HepG2 (cell line): ENCODE measurements around the gene KIF26B. TPM values are rescaled to one million over a fixed set of nuclear protein-coding genes. Genes with fewer than 3 reads are reported as not detected.

Experiments used
- ATAC-seq: fragments of 200-7000 bp; cut with Tn5 transposase; 3 replicates; pipeline ENCODE4 v1.9.1; 2020; ENCODE audit warnings: mild to moderate bottlenecking, moderate library complexity
- BruUV-seq: library from RNA; stranded (reverse); fragments of 400-500 nt; replicated peaks from 2 replicates; lab custom pipeline; 2021; lab: Mats Ljungman, UMichigan
- CTCF ChIA-PET: fragments of 300-600 bp; formaldehyde crosslinking; extraction: SDS; loops from one replicate; lab custom pipeline; 2021; ENCODE audit warnings: low total read pairs, inconsistent platforms, low intra/inter-chr PET ratio; lab: Yijun Ruan, JAX
- POLR2A ChIA-PET: fragments of 350-600 bp; sonication (Branson Sonifier 250); formaldehyde crosslinking; loops from one replicate; lab custom pipeline; 2020; ENCODE audit warnings: antibody characterized with exemption, inconsistent platforms; lab: Yijun Ruan, JAX
- DNase-seq: peaks from one replicate; pipeline ENCODE4 v3.0.0-alpha.2; 2015; ENCODE audit warnings: low spot score
- FAIRE-seq: peaks from 3 replicates; lab custom pipeline; 2011; peaks lifted over from hg19 to GRCh38; lab: Jason Lieb, UNC
- H2AFZ ChIP-seq: one replicate; pipeline ENCODE4 v1.6.1; 2011; ENCODE audit warnings: low read length, inconsistent platforms
- H3K27ac ChIP-seq: fragments of 300-600 bp; 3 replicates; pipeline ENCODE4 v1.8.0; 2011; ENCODE audit warnings: mixed run types, mild to moderate bottlenecking, mixed read lengths, low read length, inconsistent platforms; ENCODE audit not compliant: insufficient read depth; ENCODE audit errors: extremely low read length
- H3K27me3 ChIP-seq, 2 experiments: fragments of 200-600 bp in 1 of 2; 2 replicates in 1 of 2; 3 replicates in 1 of 2; pipeline versions ENCODE4 v1.6.0 to v1.8.0; 2011; ENCODE audit warnings: low read length in 2 of 2, mild to moderate bottlenecking in 2 of 2, moderate library complexity in 2 of 2, inconsistent platforms in 1 of 2; ENCODE audit not compliant: insufficient read depth in 2 of 2, control insufficient read depth in 1 of 2
- H3K36me3 ChIP-seq, 2 experiments: fragments of 200-600 bp in 1 of 2; replicated peaks in 1 of 2; 2 replicates in 1 of 2; 3 replicates in 1 of 2; pipeline versions ENCODE4 v1.5.1 to v1.8.0; 2011; ENCODE audit warnings: low read length in 2 of 2, inconsistent platforms in 1 of 2; ENCODE audit not compliant: insufficient read depth in 2 of 2, control insufficient read depth in 1 of 2
- H3K4me1 ChIP-seq: 2 replicates; pipeline ENCODE4 v1.5.1; 2012; ENCODE audit warnings: low read length, inconsistent platforms; ENCODE audit not compliant: insufficient read depth
- H3K4me2 ChIP-seq: 2 replicates; pipeline ENCODE4 v1.6.0; 2011; ENCODE audit warnings: low read depth, low read length, inconsistent platforms
- H3K4me3 ChIP-seq, 3 experiments: fragments of 200-600 bp in 1 of 3; sonication (generic), shearing (Covaris generic) in 1 of 3; replicated peaks in 1 of 3; 2 replicates each; pipeline ENCODE4 v1.5.1; 2011 to 2016; ENCODE audit warnings: low read length in 3 of 3, inconsistent platforms in 2 of 3, low read depth in 2 of 3, mild to moderate bottlenecking in 2 of 3, control low read depth in 1 of 3, mixed read lengths in 1 of 3; ENCODE audit not compliant: insufficient read depth in 1 of 3
- H3K79me2 ChIP-seq: one replicate; pipeline ENCODE4 v1.6.1; 2011; ENCODE audit warnings: low read length, inconsistent platforms; ENCODE audit not compliant: insufficient read depth
- H3K9ac ChIP-seq: 2 replicates; pipeline ENCODE4 v1.6.0; 2011; ENCODE audit warnings: mild to moderate bottlenecking, low read depth, low read length, inconsistent platforms; ENCODE audit not compliant: insufficient read depth
- H3K9me3 ChIP-seq: 2 replicates; pipeline ENCODE4 v1.5.1; 2012; ENCODE audit warnings: mild to moderate bottlenecking, low read length
- H4K20me1 ChIP-seq: 2 replicates; pipeline ENCODE4 v1.6.0; 2011; ENCODE audit warnings: inconsistent platforms, mild to moderate bottlenecking, low read length, moderate library complexity; ENCODE audit not compliant: insufficient read depth
- CREBL2 ChIP-seq: sonication (generic); formaldehyde crosslinking; IDR thresholded peaks from 2 replicates; pipeline ENCODE4 v1.8.1; 2023; ENCODE audit warnings: missing genetic modification reagents, mild to moderate bottlenecking, borderline replicate concordance
- CTCF ChIP-seq: sonication (generic); formaldehyde crosslinking; IDR thresholded peaks from 2 replicates; pipeline ENCODE4 v1.5.0; 2020; ENCODE audit warnings: mild to moderate bottlenecking, missing genetic modification reagents, moderate library complexity
- HNF4A ChIP-seq: sonication (generic); formaldehyde crosslinking; IDR thresholded peaks from 2 replicates; pipeline ENCODE4 v1.4.0; 2020; ENCODE audit warnings: missing genetic modification reagents
- NFE2L2 ChIP-seq: fragments of 150-350 bp; IDR thresholded peaks from 2 replicates; pipeline ENCODE4 v1.6.1; 2014; ENCODE audit warnings: low read length
- RAD21 ChIP-seq: fragments of 450-650 bp; formaldehyde crosslinking; IDR thresholded peaks from 2 replicates; pipeline ENCODE4 v1.5.0; 2020; ENCODE audit warnings: mild to moderate bottlenecking
- RBFOX2 ChIP-seq: fragments of 200-400 bp; formaldehyde crosslinking; IDR thresholded peaks from 2 replicates; pipeline ENCODE4 v1.6.1; 2017; ENCODE audit warnings: low read depth, mild to moderate bottlenecking, low read length
- RELA ChIP-seq: sonication (generic); formaldehyde crosslinking; IDR thresholded peaks from 2 replicates; pipeline ENCODE4 v1.4.0; 2020; ENCODE audit warnings: missing genetic modification reagents
- SMC3 ChIP-seq: IDR thresholded peaks from 2 replicates; pipeline ENCODE4 v1.6.1; 2011; ENCODE audit warnings: low read length, improper control_type of control experiment
- STAG1 ChIP-seq: sonication (generic); formaldehyde crosslinking; IDR thresholded peaks from 2 replicates; pipeline ENCODE4 v1.4.0; 2020; ENCODE audit warnings: missing genetic modification reagents
- ZNF543 ChIP-seq: sonication (generic); formaldehyde crosslinking; IDR thresholded peaks from 2 replicates; pipeline ENCODE4 v1.4.0; 2020; ENCODE audit warnings: mild to moderate bottlenecking, missing genetic modification reagents
- ZNF749 ChIP-seq: sonication (generic); formaldehyde crosslinking; IDR thresholded peaks from 2 replicates; pipeline ENCODE4 v1.8.0; 2022; ENCODE audit warnings: mild to moderate bottlenecking, missing genetic modification reagents, moderate library complexity, borderline replicate concordance
- ZNF781 ChIP-seq: sonication (generic); formaldehyde crosslinking; IDR thresholded peaks from 2 replicates; pipeline ENCODE4 v1.5.1; 2020; ENCODE audit warnings: borderline replicate concordance, mild to moderate bottlenecking, missing genetic modification reagents; ENCODE audit errors: not compliant biosample characterization
- ZSCAN22 ChIP-seq: sonication (generic); formaldehyde crosslinking; IDR thresholded peaks from 2 replicates; pipeline ENCODE4 v1.4.0; 2020; ENCODE audit warnings: mild to moderate bottlenecking, missing genetic modification reagents
- WGBS: methylation state at CpG from one replicate; pipeline ENCODE4 v1.1.6; 2017; ENCODE audit warnings: low lambda C conversion rate; 5-methylcytosine and 5-hydroxymethylcytosine counted together
- in situ Hi-C: cut with HindIII; loops from 2 replicates; pipeline ENCODE4 v1.10.0; 2017; ENCODE audit warnings: low pct_unique_long_range_greater_than_20kb; ENCODE audit not compliant: extremely low pct_ligation_motif_present
- intact Hi-C: fragments of 100-400 bp; cut with micrococcal nuclease; formaldehyde crosslinking; loops from one replicate; pipeline ENCODE4 v1.10.0; 2022; ENCODE audit not compliant: unreplicated experiment
- polyA plus RNA-seq, 8 experiments: library from polyadenylated mRNA; depleted of rRNA in 3 of 8; stranded (reverse) in 7 of 8; unstranded in 1 of 8; fragments of >200 nt; fragmentation: Illumina TruSeq in 4 of 8; extraction: Trizol in 4 of 8; gene quantifications; 2 replicates each; pipeline versions ENCODE4 v1.2.1 to v1.2.3, GENCODE V29; 2011 to 2016; ENCODE audit warnings: low read depth in 4 of 8, missing spikeins in 1 of 8, mixed read lengths in 1 of 8; ENCODE audit not compliant: insufficient read depth in 1 of 8
- total RNA-seq, 5 experiments: library from RNA; depleted of rRNA; stranded (reverse); fragments of >200 nt; fragmentation: Illumina TruSeq; extraction: Trizol; gene quantifications; 2 replicates each; pipeline ENCODE4 v1.2.3, GENCODE V29; 2016; ENCODE audit warnings: low read depth in 1 of 5

Gene KIF26B
- total and polyA plus RNA-seq, 2 of the 13 experiments (the other 11 are each of a cell fraction or from before 2014, with no cell fraction given): 0.08 to 0.09 TPM

DNA sequence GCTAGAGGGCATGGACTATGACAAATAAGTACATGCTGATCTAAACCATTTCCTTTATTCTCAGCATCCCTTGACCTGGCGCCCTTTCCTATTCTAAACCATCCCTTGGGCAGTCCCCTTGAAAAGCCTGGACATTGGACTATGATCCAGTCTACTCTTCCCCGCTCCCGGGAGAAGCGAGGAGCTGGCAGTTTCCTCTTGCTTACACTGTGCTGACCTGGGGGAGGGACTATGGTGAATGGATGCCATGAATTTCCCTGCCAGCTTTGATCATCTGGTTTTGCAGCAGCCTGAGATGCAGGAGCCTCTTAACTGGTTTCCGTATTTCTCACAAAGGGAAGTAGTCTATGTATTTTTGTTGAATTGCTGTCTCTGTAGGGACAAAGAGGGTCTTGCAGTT, 121.7 kb downstream of the KIF26B start:
- Histone ChIP-seq H3K4me3 (no peak overlapping the region), H3K79me2 (no peaks in the 10 kb centered on the region), H3K27ac (no peak overlapping the region), H3K27me3 (no peaks in the 10 kb centered on the region), H3K4me2 (no peak overlapping the region), H3K36me3 (no peaks in the 10 kb centered on the region), H3K9me3 (no peaks in the 10 kb centered on the region), H2AFZ (no peak overlapping the region), H3K4me1 (peaks cover 10% of the 10 kb centered on the region; the same call in 1 of the 2 replicates), H3K9ac (no peak overlapping the region), H4K20me1 (no peaks in the 10 kb centered on the region)
- BruUV-seq: no TSS peak
- WGBS: 11% methylated on average over 5 of the region's 5 CpGs
- intact Hi-C loops (loop anchor here (2.0 to 5.0 kb wide), 2 partner anchors 198 to 726 kb away; no protein-coding TSS in a partner anchor), in situ Hi-C loops (loop anchor here (5.0 to 10.0 kb wide), 2 partner anchors 119 to 202 kb away; no protein-coding TSS in a partner anchor)
- FAIRE-seq (no peak), DNase-seq (no peak), ATAC-seq (peak; percentile 75)
- TF ChIP-seq ZSCAN22 (no peak), HNF4A (CRISPR knock-in tag) (peak; percentile 26; the same call in 1 of the 2 replicates)
- ChIA-PET POLR2A (no interaction called here), CTCF (interaction anchor here (1.4 kb wide), 1 partner anchor 120 kb away, joined by 10 read pairs; no protein-coding TSS in a partner anchor)

- intact Hi-C loops (loop anchor here (1.0 to 5.0 kb wide), 4 partner anchors 120 to 725 kb away; no protein-coding TSS in a partner anchor), in situ Hi-C loops (loop anchor here (5.0 to 10.0 kb wide), 2 partner anchors 120 to 202 kb away; no protein-coding TSS in a partner anchor)
- POLR2A ChIA-PET: no interaction called here
- Histone ChIP-seq H3K79me2 (no peaks in the 10 kb centered on the region), H3K27ac (no peak overlapping the region), H3K36me3 (no peaks in the 10 kb centered on the region), H3K4me1 (peaks cover 10% of the 10 kb centered on the region; the same call in 1 of the 2 replicates), H3K4me3 (no peak overlapping the region), H3K9ac (no peak overlapping the region), H3K4me2 (no peak overlapping the region), H3K27me3 (no peaks in the 10 kb centered on the region), H4K20me1 (no peaks in the 10 kb centered on the region), H3K9me3 (no peaks in the 10 kb centered on the region), H2AFZ (no peak overlapping the region)
- ATAC-seq: peak; percentile 98
- no peak for TF ChIP-seq ZNF749 (CRISPR knock-in tag)
- TF ChIP-seq CTCF (CRISPR knock-in tag): peak; percentile 77
- TF ChIP-seq SMC3: 0 out of 2 replicates have a peak, but pooled peaks have one; percentile 7
- peak; percentile 43 for TF ChIP-seq RAD21 (CRISPR knock-in tag)
- TF ChIP-seq STAG1: peak; percentile 76
- no peak for TF ChIP-seq RBFOX2
- no peak for TF ChIP-seq CREBL2
- no peak for TF ChIP-seq NFE2L2
- no peak for TF ChIP-seq ZNF543
- no peak for TF ChIP-seq ZNF781 (CRISPR knock-in tag)
- TF ChIP-seq RELA (CRISPR knock-in tag): no peak
- FAIRE-seq: no peak
- CTCF ChIA-PET: interaction anchor here (0.7 to 1.4 kb wide), 2 partner anchors 121 to 199 kb away, joined by 5 to 10 read pairs; no protein-coding TSS in a partner anchor
- 3% methylated on average over 3 of the region's 3 CpGs for WGBS
- peak; percentile 27 for DNase-seq
- BruUV-seq: no TSS peak
Observed at GRCh38 chr1:245277276-245277675, 122.5 kb downstream of the KIF26B start.
